Smooth muscle cell of bladder (primary cell): ENCODE results near the gene SPTBN5. TPM values are rescaled to one million over a fixed set of nuclear protein-coding genes. Genes with fewer than 3 reads are reported as not detected.

Experiments
- total RNA-seq: library from RNA; depleted of rRNA; stranded (reverse); fragments of >200 nt; gene quantifications from 2 replicates; pipeline ENCODE4 v1.2.3, GENCODE V29; 2014

Gene SPTBN5
- 0.14 and 0.18 TPM in 2 replicates for total RNA-seq

DNA sequence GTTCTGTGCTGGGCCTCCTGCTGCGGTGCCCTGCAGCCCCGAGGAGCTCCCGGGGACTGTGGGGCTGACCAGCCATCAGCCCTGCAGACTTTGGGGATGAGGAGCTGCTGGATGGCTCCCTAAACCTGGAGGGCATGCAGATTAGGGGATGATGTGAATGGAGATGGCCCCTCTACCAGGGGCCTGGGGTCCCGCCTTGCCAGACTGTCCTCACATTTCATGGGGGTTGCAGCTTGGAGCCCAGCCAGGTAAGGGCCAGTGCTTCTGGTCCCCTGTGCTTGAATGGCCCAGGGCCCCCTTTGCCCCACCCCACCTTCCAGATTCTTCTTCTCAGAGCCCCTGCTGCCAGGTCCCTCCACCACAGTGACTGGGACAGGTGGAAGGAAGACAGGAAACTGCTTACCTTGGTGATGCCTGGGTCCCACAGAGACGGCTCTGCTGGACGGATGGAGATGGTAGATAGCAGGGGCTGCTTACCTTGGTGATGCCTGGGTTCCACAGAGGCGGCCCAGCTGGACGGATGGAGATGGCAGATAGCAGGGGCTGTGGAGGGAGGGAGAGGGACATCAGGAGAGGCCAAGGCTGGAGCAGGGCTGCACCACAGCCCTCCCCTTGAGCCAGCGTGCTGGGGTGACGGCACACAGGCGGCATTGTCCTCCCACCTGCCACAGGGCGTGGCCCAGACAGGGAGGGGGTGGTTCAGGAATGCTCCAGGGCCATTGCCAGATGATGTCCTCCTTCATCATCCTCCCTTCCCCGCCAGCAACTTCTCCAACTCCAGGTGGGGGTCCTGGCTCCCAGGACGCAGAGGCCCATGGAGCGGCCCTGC is at the start of gene SPTBN5:
Gene SPTBN5, minus strand, starts transcription at position 632 of the 829 bp plus-strand sequence. Its CDS starts 556 bp downstream, at position 76.

DNA sequence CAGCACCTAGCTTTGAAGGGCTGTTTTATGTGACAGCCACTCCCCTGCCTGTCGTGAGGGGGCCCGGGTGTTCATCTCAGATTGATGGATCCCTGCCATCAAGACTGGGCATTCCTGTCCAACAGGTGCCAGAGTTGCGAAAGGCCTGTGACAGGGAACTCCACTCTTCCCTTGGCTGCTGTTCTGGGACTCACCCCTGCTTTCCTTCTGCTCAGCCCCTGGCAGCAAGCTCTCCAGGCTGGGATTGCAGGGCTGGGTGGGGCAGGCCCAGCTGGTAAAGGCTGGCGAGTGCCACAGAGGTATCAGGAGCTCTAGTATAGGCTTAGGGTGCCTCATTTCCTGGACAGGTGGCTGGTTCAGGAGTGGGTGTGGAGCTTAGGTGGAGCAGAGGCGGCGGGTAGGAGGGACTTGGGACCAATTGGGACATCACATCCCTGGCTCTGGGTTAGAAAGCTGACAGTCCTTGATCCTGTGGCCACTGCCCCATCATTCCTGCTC is 55.4 kb downstream of the SPTBN5 start, which contains the start of gene PLA2G4B:
Gene PLA2G4B, plus strand, starts transcription at position 448 of the 498 bp plus-strand sequence. CDS start 67 bp downstream, outside the sequence.

DNA sequence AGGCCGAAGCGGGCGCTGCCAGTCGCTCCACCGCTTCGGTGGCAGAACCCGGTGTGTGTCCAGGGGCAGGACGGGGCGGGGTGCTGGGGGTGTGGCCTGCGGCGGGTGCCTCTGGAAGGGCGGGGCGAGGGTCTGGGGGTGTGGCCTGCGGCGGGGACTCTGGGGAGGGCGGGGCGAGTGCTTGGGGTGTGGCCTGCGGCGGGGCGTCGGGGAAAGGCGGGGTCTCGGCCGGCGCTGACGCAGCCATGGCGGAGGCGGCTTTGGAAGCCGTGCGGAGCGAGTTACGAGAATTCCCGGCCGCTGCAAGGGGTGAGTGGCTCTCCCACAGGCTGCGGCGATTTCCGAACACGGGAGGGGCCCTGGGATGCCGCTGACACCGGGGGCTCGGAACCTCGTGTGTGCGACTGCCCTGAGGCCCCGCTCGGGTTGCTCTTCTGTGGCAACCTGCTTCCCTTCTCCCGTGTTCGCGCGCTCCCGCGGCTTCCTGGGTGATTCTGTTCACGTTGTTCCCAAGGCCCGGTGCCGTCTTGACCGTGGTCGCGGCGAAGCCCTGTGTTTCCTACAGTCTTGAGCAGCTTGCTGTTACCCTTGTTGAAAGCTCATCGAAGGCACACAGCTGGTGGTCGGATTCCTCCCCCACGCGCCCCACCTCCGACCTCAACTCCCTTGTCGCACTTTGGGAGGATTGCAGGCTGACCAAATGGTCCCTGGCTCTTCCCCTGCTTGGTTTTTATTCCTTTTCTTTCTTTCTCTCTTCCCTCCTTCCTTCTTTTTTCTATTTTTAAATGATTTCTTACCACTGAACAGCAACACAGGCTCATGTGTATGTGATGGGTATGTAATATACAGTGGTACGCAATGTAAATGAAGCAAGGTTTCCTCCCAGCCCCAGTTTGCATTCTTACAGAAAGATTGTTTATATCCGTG is 65.7 kb downstream of the SPTBN5 start, which contains the start of gene JMJD7:
Gene JMJD7, plus strand, starts transcription at position 213 of the 927 bp plus-strand sequence. Its CDS starts 33 bp downstream, at position 246.

Other genes starting within 250 kb of the SPTBN5 start
- 18.5 and 28.5 TPM in 2 replicates for gene MGA, start 233.6 kb downstream of the SPTBN5 start, total RNA-seq
- gene MAPKBP1, start 119.6 kb downstream of the SPTBN5 start, total RNA-seq: 11.7 and 19.5 TPM in 2 replicates
- gene JMJD7, start 66.0 kb downstream of the SPTBN5 start, total RNA-seq: 1.3 and 1.9 TPM in 2 replicates
- gene PLA2G4B, start 55.2 kb downstream of the SPTBN5 start, total RNA-seq: 0.71 and 0.92 TPM in 2 replicates
- 6.3 and 8.6 TPM in 2 replicates for gene EHD4, start 78.5 kb upstream of the SPTBN5 start, total RNA-seq
- not detected in 2 replicates for gene PLA2G4E, start 127.0 kb upstream of the SPTBN5 start, total RNA-seq
- not detected in 2 replicates for gene PLA2G4D, start 200.5 kb upstream of the SPTBN5 start, total RNA-seq